OCI-LY3 (cell line): ENCODE data around the gene C1QTNF12.

Experiments
- H2AFZ ChIP-seq: fragments of 200-600, 300-600 bp; shearing (Covaris generic); 2 replicates; pipeline ENCODE4 v1.6.0; 2014; ENCODE audit warnings: antibody characterized with exemption, low read depth, low read length
- H3K27ac ChIP-seq: fragments of 200-600, 300-600 bp; sonication (generic); 2 replicates; pipeline ENCODE4 v1.5.1; 2014; ENCODE audit warnings: mild to moderate bottlenecking, low read length, moderate library complexity, mixed read lengths
- H3K27me3 ChIP-seq: fragments of 200-600, 300-600 bp; sonication (generic); 2 replicates; pipeline ENCODE4 v1.6.1; 2014; ENCODE audit warnings: low read depth, low read length, mixed read lengths
- H3K36me3 ChIP-seq: fragments of 200-600, 300-600 bp; sonication (generic); replicated peaks from 2 replicates; pipeline ENCODE3; 2014; ENCODE audit warnings: low read depth, low read length, mixed read lengths
- H3K4me1 ChIP-seq: fragments of 300-600, 200-600 bp; sonication (generic); 2 replicates; pipeline ENCODE4 v1.6.1; 2014; ENCODE audit warnings: low read length, mixed read lengths
- H3K4me2 ChIP-seq: fragments of 200-600, 300-600 bp; sonication (generic); 2 replicates; pipeline ENCODE4 v1.6.1; 2014; ENCODE audit warnings: low read length, mixed read lengths
- H3K4me3 ChIP-seq: fragments of 300-600, 200-600 bp; sonication (generic); 2 replicates; pipeline ENCODE4 v1.5.1; 2014; ENCODE audit warnings: antibody characterized with exemption, mild to moderate bottlenecking, low read length, moderate library complexity
- H3K79me2 ChIP-seq: fragments of 300-600, 200-600 bp; shearing (Covaris generic); 2 replicates; pipeline ENCODE4 v1.6.1; 2014; ENCODE audit warnings: mild to moderate bottlenecking, low read length, mixed read lengths
- H3K9ac ChIP-seq: fragments of 300-600, 200-600 bp; shearing (Covaris generic); 2 replicates; pipeline ENCODE4 v1.6.0; 2014; ENCODE audit warnings: mild to moderate bottlenecking, low read length, moderate library complexity
- H3K9me3 ChIP-seq: fragments of 200-600, 300-600 bp; shearing (Covaris generic); 2 replicates; pipeline ENCODE4 v1.6.1; 2014; ENCODE audit warnings: low read length, mixed read lengths; ENCODE audit not compliant: insufficient read depth
- H4K20me1 ChIP-seq: fragments of 200-600, 300-600 bp; sonication (generic); 2 replicates; pipeline ENCODE4 v1.6.1; 2016; ENCODE audit warnings: low read length, mixed read lengths; ENCODE audit not compliant: insufficient read depth
- CTCF ChIP-seq: fragments of 200-600, 300-600 bp; sonication (generic); IDR thresholded peaks from 2 replicates; pipeline ENCODE4 v1.5.1; 2014; ENCODE audit warnings: antibody characterized with exemption, low read length, low read depth
- EZH2phosphoT487 ChIP-seq: fragments of 200-600 bp; shearing (Covaris generic); IDR thresholded peaks from 2 replicates; pipeline ENCODE4 v1.6.1; 2018; ENCODE audit warnings: antibody characterized with exemption, mixed run types, low read depth

Gene C1QTNF12

DNA sequence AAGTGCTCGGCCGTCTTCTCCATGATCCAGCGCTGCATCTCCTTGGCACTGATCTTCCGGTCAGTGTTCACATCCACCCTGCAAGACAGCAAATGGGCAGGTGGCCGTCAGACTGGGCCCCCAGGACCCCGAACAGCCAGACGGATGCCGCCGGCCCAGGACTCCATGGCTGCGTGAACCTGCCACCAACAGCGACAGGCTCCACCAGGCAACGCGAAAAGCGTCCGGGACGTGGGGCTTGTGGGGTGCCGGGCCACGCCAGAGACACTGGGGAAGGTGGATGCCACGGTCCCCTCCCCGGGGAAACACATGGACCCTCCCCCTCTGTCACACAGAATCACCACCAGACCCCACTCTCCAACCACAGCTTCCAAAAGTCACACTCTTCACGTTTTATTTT is 22.6 kb downstream of the C1QTNF12 start:
- no peak overlapping the region for H3K4me2 ChIP-seq
- H3K4me3 ChIP-seq = no peak overlapping the region
- peaks cover 44% of the 10 kb centered on the region for H3K79me2 ChIP-seq
- no peaks in the 10 kb centered on the region for H3K27me3 ChIP-seq
- no peaks in the 10 kb centered on the region for H3K9me3 ChIP-seq
- no peak overlapping the region for H3K27ac ChIP-seq
- no peak overlapping the region for H3K9ac ChIP-seq
- H3K36me3 ChIP-seq = peaks cover 37% of the 10 kb centered on the region
- H4K20me1 ChIP-seq = 0 out of 2 replicates have a peak, but pooled peaks cover 2% of the 10 kb centered on the region
- peaks cover 6% of the 10 kb centered on the region; the same call in 1 of the 2 replicates for H3K4me1 ChIP-seq
- no peak overlapping the region for H2AFZ ChIP-seq
- TF ChIP-seq CTCF = no peak
- no peak for TF ChIP-seq EZH2phosphoT487

DNA sequence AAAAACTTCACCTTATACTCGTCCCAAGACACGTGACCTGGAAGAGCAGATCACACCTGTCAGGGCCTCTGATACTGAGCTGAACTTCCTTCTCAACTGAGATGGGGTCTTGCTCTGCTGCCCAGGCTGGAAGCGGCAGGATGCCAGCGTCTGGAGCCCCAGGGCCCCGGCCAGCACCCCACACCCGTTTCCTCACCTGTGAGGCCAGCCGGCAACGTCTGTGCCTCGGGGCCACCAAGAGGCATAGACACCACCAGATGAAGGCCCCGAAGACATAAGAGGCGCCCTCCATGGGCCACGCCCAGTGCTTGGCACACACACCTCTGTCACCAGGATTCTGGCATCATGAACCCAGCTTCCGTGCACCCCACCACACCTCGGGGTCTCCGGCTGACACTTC is 23.2 kb downstream of the C1QTNF12 start:
- no peak overlapping the region for H3K9ac ChIP-seq
- no peak overlapping the region for H2AFZ ChIP-seq
- no peaks in the 10 kb centered on the region for H4K20me1 ChIP-seq
- H3K4me2 ChIP-seq = no peak overlapping the region
- peaks cover 35% of the 10 kb centered on the region for H3K36me3 ChIP-seq
- no peaks in the 10 kb centered on the region for H3K9me3 ChIP-seq
- H3K27ac ChIP-seq = no peak overlapping the region
- peaks cover 38% of the 10 kb centered on the region for H3K79me2 ChIP-seq
- no peak overlapping the region for H3K4me3 ChIP-seq
- peaks cover 6% of the 10 kb centered on the region; the same call in 1 of the 2 replicates for H3K4me1 ChIP-seq
- TF ChIP-seq CTCF = no peak
- no peak for TF ChIP-seq EZH2phosphoT487
- H3K27me3 ChIP-seq = no peaks in the 10 kb centered on the region

- H3K27ac ChIP-seq = no peak overlapping the region
- no peak overlapping the region for H3K4me3 ChIP-seq
- no peak for TF ChIP-seq CTCF
- peaks cover 6% of the 10 kb centered on the region; the same call in 1 of the 2 replicates for H3K4me1 ChIP-seq
- H4K20me1 ChIP-seq = no peaks in the 10 kb centered on the region
- H3K36me3 ChIP-seq = peaks cover 33% of the 10 kb centered on the region
- H3K9ac ChIP-seq = no peak overlapping the region
- no peak overlapping the region for H2AFZ ChIP-seq
- H3K9me3 ChIP-seq = no peaks in the 10 kb centered on the region
- H3K27me3 ChIP-seq = no peaks in the 10 kb centered on the region
- peaks cover 32% of the 10 kb centered on the region for H3K79me2 ChIP-seq
- no peak overlapping the region for H3K4me2 ChIP-seq
Measured at GRCh38 chr1:1222575-1223225, 23.8 kb downstream of the C1QTNF12 start.

GRCh38 chr1:1221887-1222574 is 24.5 kb downstream of the C1QTNF12 start:
- H3K27me3 ChIP-seq = no peaks in the 10 kb centered on the region
- H3K36me3 ChIP-seq = peaks cover 30% of the 10 kb centered on the region
- H3K9me3 ChIP-seq = no peaks in the 10 kb centered on the region
- peaks cover 25% of the 10 kb centered on the region for H3K79me2 ChIP-seq
- no peaks in the 10 kb centered on the region for H4K20me1 ChIP-seq
- no peak overlapping the region for H3K4me3 ChIP-seq
- H3K4me1 ChIP-seq = peaks cover 6% of the 10 kb centered on the region; the same call in 1 of the 2 replicates
- no peak overlapping the region for H3K4me2 ChIP-seq
- no peak overlapping the region for H3K9ac ChIP-seq
- H3K27ac ChIP-seq = no peak overlapping the region
- no peak for TF ChIP-seq CTCF
- TF ChIP-seq EZH2phosphoT487 = no peak
- no peak overlapping the region for H2AFZ ChIP-seq
